Mesenchymal stem cell (in vitro differentiated cells and primary cell): Measurements from ENCODE around the gene CDC20.

Experiments
- DNase-seq: peaks from one replicate; pipeline ENCODE4 v3.0.0-alpha.2; 2013
- H2AFZ ChIP-seq: one replicate; pipeline ENCODE4 v1.6.1; 2013; ENCODE audit warnings: low read depth, mild to moderate bottlenecking, control low read depth, inconsistent platforms, low read length, moderate library complexity
- H2AK5ac ChIP-seq: 2 replicates; pipeline ENCODE4 v1.6.1; 2013; ENCODE audit warnings: low read length, moderate library complexity, mild to moderate bottlenecking, inconsistent platforms; ENCODE audit not compliant: severe bottlenecking
- H2BK120ac ChIP-seq: one replicate; pipeline ENCODE4 v1.6.1; 2013; ENCODE audit warnings: low read depth, mild to moderate bottlenecking, inconsistent platforms, low read length, moderate library complexity
- H2BK12ac ChIP-seq, 2 experiments: one replicate each; pipeline ENCODE4 v1.6.1; 2013; ENCODE audit warnings: inconsistent platforms in 2 of 2, low read length in 2 of 2, mild to moderate bottlenecking in 2 of 2, moderate library complexity in 2 of 2, control low read depth in 1 of 2
- H2BK15ac ChIP-seq: one replicate; pipeline ENCODE4 v1.6.1; 2013; ENCODE audit warnings: mild to moderate bottlenecking, low read depth, inconsistent platforms; ENCODE audit not compliant: poor library complexity, severe bottlenecking
- H2BK5ac ChIP-seq: 2 replicates; pipeline ENCODE4 v1.6.1; 2013; ENCODE audit warnings: low read depth, mild to moderate bottlenecking, low read length, control low read depth, inconsistent platforms; ENCODE audit not compliant: poor library complexity, severe bottlenecking
- H3K14ac ChIP-seq, 2 experiments: one replicate each; pipeline ENCODE4 v1.6.1; 2013; ENCODE audit warnings: inconsistent platforms in 2 of 2, low read length in 2 of 2, control low read depth in 1 of 2, mild to moderate bottlenecking in 1 of 2, moderate library complexity in 1 of 2
- H3K18ac ChIP-seq, 2 experiments: one replicate each; pipeline ENCODE4 v1.6.1; 2013; ENCODE audit warnings: inconsistent platforms in 2 of 2, low read length in 2 of 2, control low read depth in 1 of 2, low read depth in 1 of 2, mild to moderate bottlenecking in 1 of 2
- H3K23ac ChIP-seq, 2 experiments: one replicate each; pipeline ENCODE4 v1.6.1; 2013; ENCODE audit warnings: inconsistent platforms in 2 of 2, low read length in 2 of 2, mild to moderate bottlenecking in 2 of 2, moderate library complexity in 2 of 2, control low read depth in 1 of 2
- H3K27ac ChIP-seq: 2 replicates; pipeline ENCODE4 v1.5.1; 2013; ENCODE audit warnings: mild to moderate bottlenecking, moderate library complexity, low read length, control low read depth, inconsistent platforms; ENCODE audit not compliant: poor library complexity, severe bottlenecking
- H3K27me3 ChIP-seq, 2 experiments: 2 replicates each; pipeline versions ENCODE4 v1.6.1 to v1.7.0; 2013; ENCODE audit warnings: low read length in 2 of 2, mild to moderate bottlenecking in 2 of 2, moderate library complexity in 2 of 2, control low read depth in 1 of 2, inconsistent platforms in 1 of 2; ENCODE audit not compliant: control insufficient read depth in 1 of 2, insufficient read depth in 1 of 2
- H3K36me3 ChIP-seq, 2 experiments: 2 replicates each; pipeline versions ENCODE4 v1.6.1 to v1.7.0; 2013; ENCODE audit warnings: low read length in 2 of 2, control low read depth in 1 of 2, inconsistent platforms in 1 of 2, low read depth in 1 of 2, mild to moderate bottlenecking in 1 of 2; ENCODE audit not compliant: insufficient read depth in 2 of 2, control insufficient read depth in 1 of 2
- H3K4ac ChIP-seq, 2 experiments: one replicate each; pipeline ENCODE4 v1.6.1; 2013; ENCODE audit warnings: inconsistent platforms in 2 of 2, low read length in 2 of 2, mild to moderate bottlenecking in 2 of 2, moderate library complexity in 2 of 2, control low read depth in 1 of 2, low read depth in 1 of 2
- H3K4me1 ChIP-seq: 2 replicates; pipeline ENCODE4 v1.6.1; 2013; ENCODE audit warnings: low read depth, low read length, control low read depth; ENCODE audit not compliant: control insufficient read depth, insufficient read depth
- H3K4me2 ChIP-seq: 2 replicates; pipeline ENCODE4 v1.6.1; 2013; ENCODE audit warnings: low read length, mild to moderate bottlenecking, inconsistent platforms; ENCODE audit not compliant: poor library complexity, severe bottlenecking
- H3K4me3 ChIP-seq, 2 experiments: 2 replicates each; pipeline versions ENCODE4 v1.5.1 to v1.7.0; 2013; ENCODE audit warnings: low read length in 2 of 2, mild to moderate bottlenecking in 2 of 2, control low read depth in 1 of 2, low read depth in 1 of 2; ENCODE audit not compliant: insufficient read depth in 1 of 2
- H3K79me1 ChIP-seq: replicated peaks from 2 replicates; pipeline ENCODE4 v1.6.1; 2013; ENCODE audit warnings: mild to moderate bottlenecking, control low read depth, low read length, inconsistent platforms; ENCODE audit not compliant: poor library complexity, severe bottlenecking
- H3K9ac ChIP-seq: 2 replicates; pipeline ENCODE4 v1.7.0; 2013; ENCODE audit warnings: mild to moderate bottlenecking, low read length, moderate library complexity
- H3K9me3 ChIP-seq: 2 replicates; pipeline ENCODE4 v1.7.0; 2013; ENCODE audit warnings: mild to moderate bottlenecking, low read length; ENCODE audit not compliant: control insufficient read depth
- H4K8ac ChIP-seq: one replicate; pipeline ENCODE4 v1.6.1; 2013; ENCODE audit warnings: inconsistent platforms, mild to moderate bottlenecking, low read length, moderate library complexity
- H4K91ac ChIP-seq: one replicate; pipeline ENCODE4 v1.6.1; 2013; ENCODE audit warnings: mild to moderate bottlenecking, low read length, inconsistent platforms
- WGBS: methylation state at CpG from one replicate; pipeline ENCODE4 v1.1.7; 2013; ENCODE audit warnings: mixed read lengths; 5-methylcytosine and 5-hydroxymethylcytosine counted together

The CDC20 gene

GRCh38 chr1:43405876-43406234 is 47.1 kb downstream of the CDC20 start:
- Histone ChIP-seq H2BK120ac (no peak overlapping the region), H4K8ac (no peak overlapping the region), H3K79me1 (peaks cover 36% of the 10 kb centered on the region), H3K14ac (no peak overlapping the region), H2AFZ (no peak overlapping the region), H2BK12ac (no peak overlapping the region), H3K23ac (no peak overlapping the region), H2BK15ac (no peak overlapping the region), H3K36me3 (peaks cover 32 to 81% of the 10 kb centered on the region in 2 experiments), H3K4ac (no peak overlapping the region), H3K4me1 (no peaks in the 10 kb centered on the region), H4K91ac (no peak overlapping the region), H2BK5ac (no peak overlapping the region), H3K27ac (no peak overlapping the region), H2AK5ac (no peak overlapping the region), H3K18ac (no peak overlapping the region), H3K4me2 (no peak overlapping the region), H3K4me3 (no peak overlapping the region), H3K9me3 (no peaks in the 10 kb centered on the region), H3K27me3 (no peaks in the 10 kb centered on the region), H3K9ac (no peak overlapping the region)
- 97% methylated on average over 2 of the region's 2 CpGs for WGBS
- DNase-seq: no peak

GRCh38 chr1:43410571-43410970 is 51.8 kb downstream of the CDC20 start:
- Histone ChIP-seq H2AFZ (no peak overlapping the region), H3K79me1 (peaks cover 10% of the 10 kb centered on the region), H3K36me3 (peaks cover 34 to 67% of the 10 kb centered on the region in 2 experiments), H3K4ac (no peak overlapping the region), H3K14ac (no peak overlapping the region), H2BK120ac (no peak overlapping the region), H2AK5ac (no peak overlapping the region), H2BK15ac (no peak overlapping the region), H3K23ac (no peak overlapping the region), H3K9ac (no peak overlapping the region), H3K4me1 (no peaks in the 10 kb centered on the region), H2BK5ac (no peak overlapping the region), H3K27ac (no peak overlapping the region), H3K4me3 (no peak overlapping the region), H3K18ac (no peak overlapping the region), H3K27me3 (no peaks in the 10 kb centered on the region), H3K4me2 (no peak overlapping the region), H4K91ac (no peak overlapping the region), H4K8ac (no peak overlapping the region), H2BK12ac (no peak overlapping the region), H3K9me3 (no peaks in the 10 kb centered on the region)
- no peak for DNase-seq
- 97% methylated on average over 3 of the region's 3 CpGs for WGBS
